Measurements from ENCODE around the gene TMEM50B. TPM values are rescaled to one million over a fixed set of nuclear protein-coding genes. Genes with fewer than 3 reads are reported as not detected.

The TMEM50B gene
- total RNA-seq, 1 experiment from 2014 or later = 21.5 TPM

GRCh38 chr21:33427051-33427450 is 52.7 kb downstream of the TMEM50B start:
- Histone ChIP-seq H3K4me1 (ENCODE audit: insufficient read depth, low read length) (peaks cover 33% of the 10 kb centered on the region), H3K9me2 (replicated peaks; ENCODE audit: low read length) (no peaks in the 10 kb centered on the region), H3F3A (ENCODE audit: low read length, unreplicated experiment) (peaks cover 5% of the 10 kb centered on the region), H3K79me2 (ENCODE audit: low read length) (no peaks in the 10 kb centered on the region), H3K4me2 (ENCODE audit: low read length) (no peak overlapping the region), H3K27ac (ENCODE audit: low read length) (peak overlapping the region; percentile 17; the same call in 1 of the 2 replicates), H3K27me3 (ENCODE audit: low read length) (no peaks in the 10 kb centered on the region), H2AFZ (ENCODE audit: low read length) (no peak overlapping the region), H3K9me3 (ENCODE audit: low read length) (no peaks in the 10 kb centered on the region), H4K20me1 (ENCODE audit: low read length) (no peaks in the 10 kb centered on the region), H3K4me3 (ENCODE audit: low read length) (no peak overlapping the region), H3K36me3 (ENCODE audit: low read depth, low read length) (peaks cover 23% of the 10 kb centered on the region), H3K9ac (ENCODE audit: low read length) (no peak overlapping the region)
- intact Hi-C loops (cut with micrococcal nuclease) = loop anchor here (5.0 kb wide), 1 partner anchor 225 kb away; no protein-coding TSS in a partner anchor
- ChIA-PET POLR2A (ENCODE audit: unreplicated experiment) (no interaction called here), CTCF (no interaction called here)
- BruUV-seq (replicated peaks) = no TSS peak
- DNase-seq = no peak
- no peak for ATAC-seq
- TF ChIP-seq EZH2 (IDR thresholded peaks at IDR 0.05; ENCODE audit: low read length, unreplicated experiment) = no peak
- no peak for TF ChIP-seq EZH2phosphoT487 (IDR thresholded peaks at IDR 0.05; ENCODE audit: borderline replicate concordance, low read length)
- no peak for TF ChIP-seq CTCF (conservative IDR thresholded peaks at IDR 0.05; ENCODE audit: low read depth, low read length)

DNA sequence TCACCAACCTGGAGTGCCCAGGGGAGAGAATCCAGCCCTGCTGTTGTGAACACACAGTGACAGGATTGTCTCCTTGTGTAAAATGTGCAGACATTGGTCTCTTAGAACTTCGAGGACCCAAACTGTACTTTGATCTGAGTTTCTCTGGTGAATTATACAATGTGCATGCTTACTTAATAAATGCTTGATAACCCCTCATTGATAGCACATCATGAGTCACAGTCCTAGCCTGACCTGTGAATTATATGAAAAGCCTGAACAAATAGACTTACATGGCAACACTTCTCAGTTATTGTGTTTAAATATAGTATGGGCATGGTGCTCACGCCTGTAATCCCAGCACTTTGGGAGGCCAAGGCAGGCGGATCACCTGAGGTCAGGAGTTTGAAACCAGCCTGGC is 53.9 kb downstream of the TMEM50B start:
- CTCF ChIA-PET = no interaction called here
- no peak overlapping the region for H3K4me2 ChIP-seq (ENCODE audit: low read length)
- no peak for ATAC-seq
- H2AFZ ChIP-seq (ENCODE audit: low read length) = no peak overlapping the region
- POLR2A ChIA-PET (ENCODE audit: unreplicated experiment) = no interaction called here
- H3K4me3 ChIP-seq (ENCODE audit: low read length) = no peak overlapping the region
- H3K79me2 ChIP-seq (ENCODE audit: low read length) = no peaks in the 10 kb centered on the region
- H3F3A ChIP-seq (ENCODE audit: low read length, unreplicated experiment) = peaks cover 11% of the 10 kb centered on the region
- H3K9ac ChIP-seq (ENCODE audit: low read length) = no peak overlapping the region
- H3K36me3 ChIP-seq (ENCODE audit: low read depth, low read length) = peaks cover 21% of the 10 kb centered on the region
- H3K4me1 ChIP-seq (ENCODE audit: insufficient read depth, low read length) = peaks cover 41% of the 10 kb centered on the region
- no peaks in the 10 kb centered on the region for H3K9me3 ChIP-seq (ENCODE audit: low read length)
- no TSS peak for BruUV-seq (replicated peaks)
- no peaks in the 10 kb centered on the region for H3K9me2 ChIP-seq (replicated peaks; ENCODE audit: low read length)
- intact Hi-C loops (cut with micrococcal nuclease) = loop anchor here (5.0 kb wide), 1 partner anchor 224 kb away; no protein-coding TSS in a partner anchor
- H3K27ac ChIP-seq (ENCODE audit: low read length) = peak overlapping the region; percentile 48
- TF ChIP-seq EZH2 (IDR thresholded peaks at IDR 0.05; ENCODE audit: low read length, unreplicated experiment) = no peak
- no peak for TF ChIP-seq EZH2phosphoT487 (IDR thresholded peaks at IDR 0.05; ENCODE audit: borderline replicate concordance, low read length)
- TF ChIP-seq CTCF (conservative IDR thresholded peaks at IDR 0.05; ENCODE audit: low read depth, low read length) = no peak
- no peaks in the 10 kb centered on the region for H4K20me1 ChIP-seq (ENCODE audit: low read length)
- no peaks in the 10 kb centered on the region for H3K27me3 ChIP-seq (ENCODE audit: low read length)
- peak; percentile 27 for DNase-seq

GRCh38 chr21:33424214-33424613 is 55.6 kb downstream of the TMEM50B start:
- Histone ChIP-seq H3K27ac (ENCODE audit: low read length) (no peak overlapping the region), H3K4me3 (ENCODE audit: low read length) (no peak overlapping the region), H2AFZ (ENCODE audit: low read length) (no peak overlapping the region), H3K36me3 (ENCODE audit: low read depth, low read length) (peaks cover 29% of the 10 kb centered on the region), H3K9me3 (ENCODE audit: low read length) (no peaks in the 10 kb centered on the region), H3K4me2 (ENCODE audit: low read length) (no peak overlapping the region), H3K9ac (ENCODE audit: low read length) (no peak overlapping the region), H3K27me3 (ENCODE audit: low read length) (no peaks in the 10 kb centered on the region), H3K9me2 (replicated peaks; ENCODE audit: low read length) (no peaks in the 10 kb centered on the region), H3K79me2 (ENCODE audit: low read length) (peaks cover 12% of the 10 kb centered on the region), H3K4me1 (ENCODE audit: insufficient read depth, low read length) (peaks cover 41% of the 10 kb centered on the region), H3F3A (ENCODE audit: low read length, unreplicated experiment) (peaks cover 9% of the 10 kb centered on the region), H4K20me1 (ENCODE audit: low read length) (no peaks in the 10 kb centered on the region)
- ATAC-seq = no peak
- no peak for DNase-seq
- BruUV-seq (replicated peaks) = no TSS peak
- POLR2A ChIA-PET (ENCODE audit: unreplicated experiment) = no interaction called here
- intact Hi-C loops (cut with micrococcal nuclease) = no loop called here
- CTCF ChIA-PET = no interaction called here
- TF ChIP-seq EZH2 (IDR thresholded peaks at IDR 0.05; ENCODE audit: low read length, unreplicated experiment) (no peak), EZH2phosphoT487 (IDR thresholded peaks at IDR 0.05; ENCODE audit: borderline replicate concordance, low read length) (no peak)

Data from PC-3 (cell line).